Measurements from ENCODE around the gene TSPAN7.

The TSPAN7 gene

DNA sequence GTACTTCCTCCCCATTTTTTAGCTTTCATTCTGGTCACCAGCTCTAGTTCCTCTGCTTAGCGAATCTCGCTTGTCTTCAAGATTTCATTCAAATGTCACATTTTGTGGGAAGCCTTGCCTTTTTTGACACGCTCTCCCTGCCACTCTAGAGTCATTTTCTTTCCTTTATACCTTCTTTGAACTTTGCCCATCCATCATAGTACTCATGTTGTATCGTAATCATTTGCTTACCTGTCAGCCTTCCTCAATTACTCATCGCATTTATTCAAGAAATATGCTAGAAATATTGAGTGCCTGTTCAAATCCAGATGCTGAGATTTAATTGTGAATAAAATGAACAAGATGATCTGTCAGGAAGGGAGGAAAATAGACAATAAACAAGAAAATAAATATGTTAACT, 21.8 kb downstream of the TSPAN7 start:
- no peak for DNase-seq
- intact Hi-C loops (cut with DNase I) = no loop called here

DNA sequence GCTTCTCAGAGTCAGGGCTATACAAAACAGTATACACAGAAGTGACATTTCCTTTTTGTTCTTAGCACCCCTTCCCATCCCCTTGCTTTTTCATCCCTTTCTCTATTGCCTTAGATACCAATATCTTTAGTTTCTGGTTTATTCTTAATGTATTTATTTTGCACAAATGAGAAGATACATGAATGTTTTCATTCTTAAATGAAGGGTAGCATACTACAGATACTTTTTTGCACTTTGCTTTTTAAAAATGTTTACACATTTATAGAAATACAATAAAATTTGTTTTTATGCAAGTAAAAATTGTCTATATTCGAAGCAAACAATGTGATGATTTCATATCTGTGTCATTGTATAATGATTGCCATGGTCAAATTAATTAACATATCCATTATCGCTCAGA, 33.1 kb downstream of the TSPAN7 start:
- intact Hi-C loops (cut with DNase I) = no loop called here
- no peak for DNase-seq

DNA sequence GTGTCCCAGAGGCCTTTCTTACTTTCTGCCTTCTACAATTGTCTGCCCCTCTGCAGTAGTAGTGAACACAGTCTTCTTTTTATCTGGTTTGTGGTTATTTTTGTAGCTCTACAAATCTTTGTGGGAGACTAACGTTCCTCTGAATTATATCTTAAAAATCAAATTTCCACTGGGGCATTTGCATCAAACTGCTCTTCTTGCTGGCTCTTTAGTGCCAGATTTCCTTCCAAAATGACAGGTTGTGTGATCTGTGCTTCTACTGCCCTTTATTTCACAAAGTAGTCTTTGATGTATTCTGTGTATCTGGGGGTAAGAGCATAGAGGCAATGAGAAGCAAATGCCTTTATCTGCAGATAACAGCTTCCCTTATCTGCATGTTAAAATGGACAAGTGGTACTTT, 34.5 kb downstream of the TSPAN7 start:
- DNase-seq = no peak
- intact Hi-C loops (cut with DNase I) = no loop called here

DNA sequence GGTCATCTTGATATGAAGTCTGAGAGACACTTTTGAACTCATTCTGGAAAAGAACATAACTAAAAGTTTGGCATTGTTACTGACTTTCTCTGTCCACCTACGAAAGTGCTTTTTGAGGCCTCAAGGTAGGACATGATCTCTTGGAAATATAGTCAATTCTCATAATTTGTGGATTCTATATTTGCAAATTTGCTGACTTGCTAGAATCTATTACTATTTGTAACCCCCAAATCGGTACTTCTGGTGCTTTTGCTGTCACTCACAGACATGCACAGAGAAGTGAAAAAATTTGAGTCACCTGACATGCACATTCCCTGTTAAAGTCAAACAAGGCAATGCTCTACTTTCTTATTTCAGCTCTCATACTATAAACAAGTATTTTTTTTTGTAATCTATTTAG, 35.6 kb downstream of the TSPAN7 start:
- intact Hi-C loops (cut with DNase I) = no loop called here
- DNase-seq = no peak

DNA sequence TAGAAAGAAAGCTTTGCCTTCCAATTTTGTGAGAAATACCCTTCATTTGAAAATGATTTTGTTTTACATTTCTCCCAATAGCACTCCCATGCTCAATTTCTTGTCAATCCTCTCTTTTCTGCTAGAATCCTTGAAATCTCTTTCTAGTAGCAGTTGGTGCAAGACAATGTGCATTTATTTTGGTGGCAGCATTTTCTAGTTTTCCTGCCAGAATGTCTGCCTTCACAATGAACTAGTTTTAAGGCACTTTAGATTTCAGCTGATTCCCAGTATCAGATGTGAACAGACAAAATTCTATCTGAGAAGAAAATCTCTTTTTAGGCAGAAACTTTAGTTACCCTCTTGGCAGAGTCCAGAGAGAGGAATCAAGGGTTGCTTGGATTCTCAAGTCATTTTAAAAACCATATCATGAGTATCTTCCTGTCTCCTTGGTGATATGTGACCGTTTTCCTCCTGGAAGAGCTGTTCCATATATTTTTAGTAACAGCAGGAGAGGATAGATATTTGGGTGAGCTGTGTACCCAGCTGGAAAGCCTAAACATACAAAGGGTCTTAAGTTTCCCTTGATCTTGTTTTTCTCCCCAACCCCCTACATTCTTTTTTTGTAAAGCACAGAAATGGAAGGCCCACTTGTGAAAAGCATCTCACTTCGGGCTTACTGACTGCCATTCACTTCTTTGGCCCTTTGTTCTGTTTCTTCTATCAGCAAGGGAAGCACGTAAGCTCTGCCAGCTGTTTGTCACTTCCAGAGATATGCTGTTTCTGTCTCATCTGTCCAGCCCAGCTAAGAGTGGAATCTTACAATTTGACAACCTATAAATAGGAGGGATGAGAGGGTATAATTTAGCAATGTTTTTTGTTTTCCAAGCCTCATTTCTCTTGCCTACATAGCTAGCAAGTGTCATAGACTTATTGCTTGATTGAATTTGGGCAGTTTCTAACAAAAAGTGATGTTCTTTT, 38.7 kb downstream of the TSPAN7 start:
- no peak for DNase-seq
- intact Hi-C loops (cut with DNase I) = no loop called here

DNA sequence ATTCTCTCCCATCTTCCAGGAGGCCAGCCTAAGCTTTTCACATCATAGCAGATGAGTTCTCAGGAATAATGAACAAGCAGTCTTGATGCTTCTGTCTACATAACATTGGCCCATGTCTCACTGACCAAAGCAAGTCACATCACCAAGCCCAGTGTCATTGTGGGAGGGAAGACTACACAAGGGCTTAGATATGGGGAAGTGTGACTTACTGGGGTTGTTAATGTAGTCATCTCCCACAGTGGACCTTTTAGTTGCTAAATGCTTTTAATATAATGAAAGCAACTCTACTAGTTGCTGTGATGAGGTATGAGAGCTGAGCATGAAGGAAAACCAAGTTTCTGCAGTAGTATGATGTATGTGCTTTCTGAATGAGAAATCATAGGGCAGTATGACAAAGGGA, 40.5 kb downstream of the TSPAN7 start:
- no peak for DNase-seq
- intact Hi-C loops (cut with DNase I) = no loop called here

DNA sequence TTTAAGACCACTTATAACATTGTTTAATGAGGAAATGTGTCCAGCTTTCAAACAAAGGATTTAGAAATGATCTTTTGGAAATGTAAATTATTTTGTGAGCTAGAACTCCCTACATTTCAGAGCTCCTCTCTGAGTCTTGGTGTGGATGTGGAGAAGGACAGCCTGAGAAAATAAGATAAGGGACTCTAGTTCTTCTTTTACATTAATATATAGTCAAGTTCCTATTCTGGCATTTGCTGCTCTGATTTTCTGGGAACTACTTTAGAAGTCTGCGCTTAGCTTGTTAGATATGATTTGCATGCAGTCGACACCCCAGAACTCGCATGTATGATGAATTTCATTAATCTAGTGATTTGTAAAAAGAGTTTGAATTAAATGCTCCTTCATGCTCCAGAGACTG, 45.5 kb downstream of the TSPAN7 start:
- DNase-seq = no peak

DNA sequence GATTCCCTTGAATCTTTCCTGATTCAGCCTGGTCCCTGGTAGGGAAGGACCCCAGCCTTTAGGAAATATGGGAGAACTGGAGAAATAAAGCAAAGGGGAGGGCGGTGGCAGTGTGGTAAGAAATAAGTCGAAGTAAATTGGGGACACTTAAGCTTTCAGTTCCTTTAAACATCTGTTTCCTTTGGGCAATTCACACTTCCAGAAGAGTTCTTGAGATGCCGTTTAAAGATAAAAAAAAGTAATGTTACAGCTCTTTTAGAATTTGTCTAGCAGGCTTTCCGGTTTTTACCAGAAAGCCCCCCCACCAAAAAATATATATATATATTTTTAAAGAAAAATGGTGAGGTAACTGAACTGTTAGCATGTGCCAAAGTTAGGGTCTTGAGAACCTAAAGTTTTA, 46.6 kb downstream of the TSPAN7 start:
- intact Hi-C loops (cut with DNase I) = no loop called here

More for the DNA sequence above, 45.5 kb downstream of the TSPAN7 start:
- intact Hi-C loops (cut with DNase I) = no loop called here

DNA sequence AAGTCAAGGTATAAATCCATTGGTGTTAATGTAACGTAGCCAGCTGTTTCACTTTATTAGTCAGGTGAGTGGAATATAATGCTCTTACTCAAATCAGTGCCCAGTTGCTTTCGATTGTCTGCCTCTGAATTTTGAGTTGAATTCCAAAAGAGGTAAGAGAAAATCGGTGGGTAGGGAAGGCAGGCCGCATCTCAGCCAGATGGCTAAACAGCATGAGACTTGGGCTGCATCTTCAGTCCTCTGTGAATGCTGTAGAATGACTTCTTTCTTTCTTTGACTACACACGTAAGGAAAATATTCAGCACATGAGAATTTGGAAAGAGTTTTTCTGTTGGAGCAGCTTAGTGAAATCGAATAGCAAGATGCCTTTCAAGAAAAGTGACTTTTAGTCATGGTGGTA, 49.5 kb downstream of the TSPAN7 start:
- intact Hi-C loops (cut with DNase I) = no loop called here
- peak in 1 of 10 donors; percentile 60 for DNase-seq

More for the DNA sequence above, 46.6 kb downstream of the TSPAN7 start:
- no peak for DNase-seq

DNA sequence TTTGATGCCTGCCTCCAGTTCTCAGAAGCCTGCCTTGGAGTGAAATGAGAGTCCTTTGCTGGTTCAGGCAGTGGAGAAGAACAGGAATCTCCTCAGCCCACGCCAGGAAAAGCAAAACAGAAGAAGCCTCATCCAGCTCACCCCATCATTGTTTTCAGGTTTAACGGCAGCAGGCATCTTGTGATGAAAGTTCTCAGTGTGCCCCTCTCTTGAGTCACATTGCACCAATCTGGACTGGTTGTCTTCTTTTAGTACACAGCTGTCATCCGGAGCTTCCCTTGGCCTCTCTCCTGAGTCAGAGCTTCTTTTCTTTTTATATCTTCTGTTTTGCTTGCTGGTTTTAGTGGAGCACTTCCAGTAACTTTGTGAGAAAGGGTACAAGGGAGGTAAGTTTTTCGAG, 50.9 kb downstream of the TSPAN7 start:
- intact Hi-C loops (cut with DNase I) = no loop called here
- peak in 6 of 10 donors; percentile 8 to 76 (median 20) for DNase-seq

DNA sequence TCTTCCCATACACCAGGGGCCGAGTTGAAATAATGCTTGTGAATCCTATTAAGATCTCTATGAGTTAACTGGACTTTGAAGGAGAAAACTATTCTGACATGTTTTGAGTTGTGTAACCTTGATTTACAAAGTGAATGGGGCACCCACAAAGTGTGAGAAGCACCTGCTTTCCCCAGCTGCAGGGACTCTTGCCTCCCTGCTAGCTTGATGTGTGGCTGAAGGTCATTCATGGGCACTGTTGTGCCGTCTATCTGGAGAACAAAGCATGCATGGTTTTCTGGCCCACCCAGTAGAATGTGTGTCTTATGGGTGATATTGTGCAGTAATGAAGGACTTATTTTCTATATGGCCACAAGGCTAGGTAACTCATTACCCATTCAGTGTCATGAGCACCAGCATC, 53.1 kb downstream of the TSPAN7 start:
- DNase-seq = no peak
- intact Hi-C loops (cut with DNase I) = no loop called here

DNA sequence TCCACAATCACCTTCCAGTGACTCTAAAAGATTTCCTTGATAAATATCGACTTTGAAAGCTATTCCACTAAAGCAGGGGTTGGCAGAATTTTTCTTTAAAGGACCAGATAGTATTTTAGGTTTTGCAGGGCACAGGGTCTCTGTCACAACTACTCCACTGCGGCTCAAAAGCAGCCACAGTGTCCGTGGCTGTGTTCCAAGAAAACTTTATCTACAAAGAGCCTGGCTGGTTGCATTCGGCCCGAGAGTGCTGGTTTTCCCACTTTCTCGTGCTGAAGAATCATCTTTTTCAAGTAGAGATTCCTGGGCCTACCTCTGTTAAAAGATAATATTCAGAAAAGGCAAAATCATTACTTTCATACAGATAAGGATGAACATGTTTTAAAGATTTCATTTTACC, 55.6 kb downstream of the TSPAN7 start:
- intact Hi-C loops (cut with DNase I) = no loop called here
- peak in 1 of 10 donors; percentile 38 for DNase-seq

DNA sequence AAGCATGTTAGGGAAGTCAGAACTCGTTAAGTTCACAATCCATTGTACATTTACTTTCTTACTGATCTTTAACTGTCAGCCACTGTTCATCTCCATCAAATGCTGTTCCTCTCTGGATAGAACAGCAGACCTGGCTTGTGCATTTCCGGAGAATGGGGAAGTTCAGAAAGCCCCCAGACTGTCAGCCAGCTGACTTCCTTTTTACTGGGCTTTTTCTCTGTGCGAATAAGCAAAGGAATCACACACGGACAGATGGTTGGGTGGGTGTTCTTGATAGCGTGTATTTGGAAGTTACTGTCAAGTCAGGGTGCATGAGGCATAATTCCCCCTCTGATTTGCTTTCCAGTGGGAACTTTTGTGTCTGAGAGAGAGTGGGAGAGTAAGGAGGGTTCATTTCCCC, 56.8 kb downstream of the TSPAN7 start:
- intact Hi-C loops (cut with DNase I) = no loop called here
- no peak for DNase-seq

DNA sequence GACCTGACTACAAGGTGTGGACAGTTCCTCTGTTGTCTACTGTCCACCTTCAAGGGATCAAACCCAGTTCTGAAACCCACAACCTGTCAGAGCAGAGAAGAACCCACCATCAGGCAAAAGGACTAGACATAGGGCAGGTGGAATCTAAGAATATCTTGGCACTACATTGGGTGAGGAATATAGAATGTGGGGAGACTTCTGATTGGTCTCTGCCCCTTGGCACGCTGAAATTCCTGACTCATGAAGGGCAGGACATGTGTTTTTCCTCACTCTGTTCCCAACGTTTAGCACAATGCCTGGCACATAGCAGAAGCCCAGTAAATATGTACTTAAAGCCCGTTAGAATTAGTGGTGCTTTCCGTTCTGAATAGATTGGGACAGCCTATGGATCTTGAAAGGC, 59.3 kb downstream of the TSPAN7 start:
- no peak for DNase-seq
- intact Hi-C loops (cut with DNase I) = no loop called here

DNA sequence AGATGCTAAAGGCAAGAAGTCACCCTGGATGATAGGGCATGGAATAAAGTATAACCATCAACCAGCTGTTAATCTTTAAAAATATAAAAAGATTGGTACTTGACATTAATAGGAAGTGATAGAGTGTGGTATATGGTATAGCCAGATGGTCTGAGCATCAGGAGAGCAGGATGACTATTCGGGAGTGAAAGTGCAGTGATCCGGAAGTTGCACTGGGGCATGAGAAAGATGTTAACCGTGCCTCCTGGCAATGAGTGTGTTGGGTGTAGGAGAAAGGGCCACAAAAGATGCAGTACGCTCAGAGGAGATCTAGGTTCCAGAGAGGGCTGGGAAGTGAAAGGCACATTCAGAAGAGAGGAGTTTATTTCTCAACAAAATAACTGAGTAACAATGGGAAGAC, 65.0 kb downstream of the TSPAN7 start:
- intact Hi-C loops (cut with DNase I) = no loop called here

DNA sequence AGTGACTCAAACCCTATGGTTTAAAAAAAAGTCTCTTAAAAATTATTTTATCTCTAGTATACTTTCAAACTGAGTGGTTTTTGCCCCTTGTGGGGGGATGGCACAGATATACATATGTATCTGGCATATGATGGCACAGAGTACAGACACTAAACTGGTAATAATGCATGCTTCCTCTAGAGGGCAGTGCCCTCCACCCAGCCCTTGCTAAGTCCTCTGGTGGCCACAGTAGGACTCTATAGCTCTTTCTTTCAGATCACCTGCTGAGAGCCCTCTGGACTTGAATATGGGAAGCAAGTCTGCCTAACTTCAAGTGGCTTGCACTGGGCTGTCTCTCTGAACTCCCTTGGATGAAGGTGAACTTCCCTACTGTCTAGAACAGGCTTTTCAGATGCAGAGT, 66.3 kb downstream of the TSPAN7 start:
- intact Hi-C loops (cut with DNase I) = no loop called here
- no peak for DNase-seq

More for the DNA sequence above, 65.0 kb downstream of the TSPAN7 start:
- DNase-seq = no peak

DNA sequence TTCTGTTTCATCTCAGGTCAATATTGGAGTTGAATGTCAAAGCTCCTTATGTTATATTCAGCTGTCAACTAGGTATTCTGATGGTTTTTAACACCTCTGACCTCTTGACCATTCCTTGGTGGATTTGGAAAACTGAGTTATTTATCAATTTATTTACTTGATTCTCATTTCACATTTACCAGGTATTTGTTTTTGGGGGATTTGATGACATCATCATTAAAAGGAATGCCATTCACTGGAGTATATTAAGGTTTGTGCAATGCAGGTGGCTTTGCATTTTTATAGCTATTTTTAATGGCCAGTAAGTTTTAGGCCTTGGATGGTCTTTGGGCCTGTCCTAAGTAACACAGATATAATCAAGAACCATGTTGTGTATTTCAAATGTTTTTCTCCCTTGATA, 67.2 kb downstream of the TSPAN7 start:
- intact Hi-C loops (cut with DNase I) = no loop called here
- no peak for DNase-seq

DNA sequence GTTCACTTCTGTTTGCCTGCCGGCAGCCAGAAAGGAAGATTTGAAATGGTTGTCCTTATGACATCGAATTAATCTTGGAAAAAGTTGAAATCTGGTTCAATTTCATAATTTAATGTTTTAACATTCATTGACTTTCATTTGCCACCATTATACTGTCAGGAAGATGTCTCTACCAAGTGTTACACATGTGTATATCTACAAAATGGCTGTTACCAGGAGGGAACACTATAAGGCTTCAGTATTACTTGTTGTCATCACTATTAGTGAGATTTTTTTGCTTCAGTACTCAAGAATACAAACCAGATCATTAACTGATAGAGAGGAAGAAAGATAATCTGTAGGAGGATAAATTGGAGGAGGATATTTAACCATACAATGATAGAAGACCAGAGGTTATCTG, 71.2 kb downstream of the TSPAN7 start:
- intact Hi-C loops (cut with DNase I) = no loop called here
- no peak for DNase-seq

DNA sequence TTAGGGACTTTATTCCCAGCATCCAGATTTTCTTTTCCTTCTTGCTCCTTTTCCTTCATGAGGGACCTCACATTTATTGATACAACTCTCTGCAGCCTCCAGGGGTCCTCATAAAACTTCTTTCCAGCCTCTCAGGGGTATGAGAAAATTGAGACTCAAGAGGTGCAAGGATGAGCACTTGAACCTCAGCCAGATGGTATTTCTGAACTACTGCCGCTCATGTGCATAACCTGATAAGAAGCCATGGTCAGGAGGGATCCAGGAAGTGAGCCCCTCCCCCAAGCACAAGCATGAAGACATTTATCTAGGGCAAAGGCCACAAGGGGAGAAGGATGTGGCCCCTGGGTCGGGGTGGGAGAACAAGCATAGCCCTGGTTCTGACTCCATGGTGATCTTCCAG, 73.3 kb downstream of the TSPAN7 start:
- DNase-seq = no peak

DNA sequence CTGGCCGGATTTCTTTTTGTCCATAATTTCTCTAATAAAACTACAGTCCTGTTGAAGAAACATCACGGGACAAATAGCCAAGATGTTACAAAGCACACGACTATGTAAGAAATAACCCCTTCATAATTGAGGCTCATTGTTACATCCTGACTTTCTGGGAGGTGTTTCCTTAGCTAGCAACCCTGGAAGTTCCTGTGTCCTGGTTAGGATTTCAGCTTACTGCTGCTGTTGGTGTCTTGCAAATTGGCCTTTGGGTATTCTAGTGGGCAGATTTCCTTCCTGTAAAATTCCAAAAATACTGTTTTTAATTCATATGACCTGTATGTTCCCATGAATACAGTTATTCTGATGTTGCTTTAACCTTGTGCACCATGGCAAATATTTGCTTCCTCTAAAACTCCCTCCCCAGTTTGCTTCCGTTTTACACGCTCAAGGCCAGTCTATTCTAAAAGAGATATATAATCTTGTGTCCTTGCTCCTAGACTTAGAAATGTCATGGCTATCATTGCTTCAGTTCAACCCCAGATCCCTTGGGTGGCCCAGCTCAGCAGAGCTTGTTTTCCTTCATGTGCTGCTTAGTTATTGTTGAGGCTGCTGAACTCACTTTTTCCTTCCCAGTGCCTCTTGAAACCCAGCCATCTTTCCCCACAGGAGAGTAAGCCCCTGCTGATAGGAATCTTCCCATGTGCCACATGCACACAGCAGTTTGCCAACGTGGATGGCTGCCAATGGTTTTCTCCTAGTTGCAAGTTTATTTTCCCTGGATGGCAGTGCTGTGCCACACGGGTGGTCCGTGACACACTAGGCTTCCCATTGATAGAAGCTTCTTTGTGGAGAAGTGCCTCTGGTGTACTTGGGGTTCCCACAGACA, 75.8 kb downstream of the TSPAN7 start:
- peak in 4 of 10 donors; percentile 3 to 13 (median 8) for DNase-seq

More for the DNA sequence above, 73.3 kb downstream of the TSPAN7 start:
- intact Hi-C loops (cut with DNase I) = no loop called here

DNA sequence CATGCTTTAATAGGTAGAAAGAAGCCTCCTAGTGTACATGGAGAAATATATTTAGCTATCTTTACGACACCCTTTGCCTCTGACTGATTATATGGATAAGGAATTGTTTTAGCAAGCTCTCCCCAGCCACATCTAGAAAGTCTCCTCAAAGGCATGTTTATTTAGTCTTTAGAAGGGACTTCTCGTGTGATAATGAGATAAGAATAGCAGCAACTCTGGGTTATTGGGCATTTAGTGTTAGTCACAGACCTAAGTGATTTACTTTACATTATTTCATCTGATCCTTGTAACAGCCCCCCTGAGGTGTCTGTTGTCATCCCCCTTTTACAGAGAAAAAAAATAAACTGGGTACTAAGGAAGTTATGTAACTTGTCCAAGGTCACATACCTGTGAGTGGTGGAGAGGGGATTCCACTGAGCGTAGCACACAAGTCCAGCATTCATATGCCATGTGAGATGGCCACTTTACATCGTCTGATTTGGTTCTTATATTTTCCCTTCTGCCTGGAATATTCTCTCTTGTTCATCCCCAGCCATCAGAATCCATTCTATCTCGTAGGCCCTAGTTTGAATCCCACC, 77.7 kb downstream of the TSPAN7 start:
- intact Hi-C loops (cut with DNase I) = no loop called here

More for the DNA sequence above, 75.8 kb downstream of the TSPAN7 start:
- intact Hi-C loops (cut with DNase I) = no loop called here

More for the DNA sequence above, 77.7 kb downstream of the TSPAN7 start:
- no peak for DNase-seq
